ENCODE measurements around the gene PRX.
"Not testable (repeated sequence)": the region's sequence is repeated elsewhere in the genome, so short reads cannot be mapped to it uniquely, and the experiment has no call there.

The PRX gene

DNA sequence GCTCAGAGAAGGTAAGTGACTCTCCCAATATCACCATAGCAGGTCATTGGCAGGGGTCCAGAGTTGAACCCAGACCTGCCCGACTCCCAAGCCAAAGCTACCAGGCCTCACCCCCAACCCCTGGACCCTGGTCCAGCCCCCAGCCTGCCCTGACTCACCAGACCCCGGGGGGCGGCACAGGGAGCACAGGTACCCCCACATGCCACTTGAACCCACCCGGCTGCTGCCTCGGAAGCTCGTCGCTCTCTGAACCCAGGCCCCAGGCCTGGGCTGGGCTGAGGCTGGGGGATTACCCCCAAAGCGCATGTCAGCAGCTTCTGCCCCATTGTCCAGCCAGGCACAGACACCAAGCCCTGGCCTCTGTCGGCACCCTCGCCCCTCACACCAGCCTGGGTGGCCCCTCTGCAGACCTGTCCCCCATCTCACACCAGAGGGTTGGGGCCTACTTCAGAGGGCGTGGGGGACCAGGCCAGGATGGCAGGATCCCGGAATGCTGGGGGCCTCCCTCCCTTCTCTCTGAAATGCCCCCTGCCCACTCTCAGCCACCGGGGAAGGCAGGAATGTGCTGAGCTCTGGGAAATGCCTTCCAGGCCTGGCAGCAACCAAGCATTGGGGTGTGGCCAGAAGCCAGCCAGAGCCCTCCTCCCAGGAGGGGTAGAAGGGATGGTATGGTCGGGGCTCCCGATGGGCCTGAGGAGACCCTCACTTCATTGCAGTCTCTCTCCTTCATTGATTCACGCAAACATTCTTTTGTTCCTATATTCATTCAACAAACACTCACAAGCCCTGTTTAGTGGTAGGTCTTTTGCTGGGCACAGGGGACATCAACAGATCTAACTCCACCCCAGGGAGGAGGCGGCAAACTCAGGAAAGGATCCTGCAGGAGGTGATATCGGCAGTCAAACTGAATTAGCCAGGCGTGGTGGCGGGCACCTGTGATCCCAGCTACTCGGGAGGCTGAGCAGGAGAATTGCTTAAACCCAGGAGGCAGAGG lies 1.7 kb upstream of the PRX start:
- no peak for DNase-seq (ENCODE audit: low read depth)

DNA sequence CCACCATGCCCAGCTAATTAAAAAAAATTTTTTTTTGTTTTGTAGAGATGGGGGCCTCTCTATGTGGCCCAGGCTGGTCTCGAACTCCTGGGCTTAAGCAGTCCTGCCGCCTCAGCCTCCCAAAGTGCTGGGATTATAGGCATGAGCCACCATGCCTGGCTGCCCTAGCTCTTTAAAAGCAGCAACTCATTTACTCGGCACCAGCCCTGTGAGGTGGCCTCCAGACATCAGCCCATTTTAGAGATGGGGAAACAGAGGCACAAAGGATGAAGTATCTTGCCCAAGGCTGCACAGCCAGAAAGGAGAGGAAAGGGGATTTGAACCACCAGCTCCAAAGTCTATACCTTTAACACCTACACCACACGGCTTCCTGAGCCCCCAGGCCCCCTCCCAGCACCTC lies 312 bp downstream of the PRX start:
- no peak for DNase-seq (ENCODE audit: low read depth)

DNA sequence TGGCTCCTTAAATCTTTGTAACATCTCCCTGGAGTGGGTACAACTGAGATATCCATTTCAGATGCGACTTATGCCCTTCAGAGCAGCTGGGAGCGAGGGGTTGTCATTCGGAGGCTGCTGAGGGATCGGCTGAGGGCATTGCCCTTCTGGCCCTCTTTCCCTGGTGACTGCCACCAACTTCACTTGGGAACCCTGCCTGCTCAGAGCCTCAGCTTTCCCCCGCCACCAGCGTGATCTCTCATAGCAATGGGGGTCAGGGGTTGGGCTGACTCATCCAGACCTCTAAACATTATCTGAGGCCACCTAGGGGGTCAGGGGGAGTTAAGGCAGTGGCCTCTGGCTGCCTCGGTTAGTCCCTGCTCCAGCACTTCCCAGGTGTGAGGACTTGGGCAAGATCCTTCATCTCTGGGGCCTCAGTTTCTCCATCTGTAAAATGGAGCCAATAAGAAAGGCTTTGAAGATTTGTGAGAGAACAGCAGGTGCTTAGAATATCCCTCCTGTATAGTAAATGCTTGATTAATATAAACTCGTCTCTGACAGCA lies 1.1 kb downstream of the PRX start:
- no peak for DNase-seq (ENCODE audit: low read depth)

DNA sequence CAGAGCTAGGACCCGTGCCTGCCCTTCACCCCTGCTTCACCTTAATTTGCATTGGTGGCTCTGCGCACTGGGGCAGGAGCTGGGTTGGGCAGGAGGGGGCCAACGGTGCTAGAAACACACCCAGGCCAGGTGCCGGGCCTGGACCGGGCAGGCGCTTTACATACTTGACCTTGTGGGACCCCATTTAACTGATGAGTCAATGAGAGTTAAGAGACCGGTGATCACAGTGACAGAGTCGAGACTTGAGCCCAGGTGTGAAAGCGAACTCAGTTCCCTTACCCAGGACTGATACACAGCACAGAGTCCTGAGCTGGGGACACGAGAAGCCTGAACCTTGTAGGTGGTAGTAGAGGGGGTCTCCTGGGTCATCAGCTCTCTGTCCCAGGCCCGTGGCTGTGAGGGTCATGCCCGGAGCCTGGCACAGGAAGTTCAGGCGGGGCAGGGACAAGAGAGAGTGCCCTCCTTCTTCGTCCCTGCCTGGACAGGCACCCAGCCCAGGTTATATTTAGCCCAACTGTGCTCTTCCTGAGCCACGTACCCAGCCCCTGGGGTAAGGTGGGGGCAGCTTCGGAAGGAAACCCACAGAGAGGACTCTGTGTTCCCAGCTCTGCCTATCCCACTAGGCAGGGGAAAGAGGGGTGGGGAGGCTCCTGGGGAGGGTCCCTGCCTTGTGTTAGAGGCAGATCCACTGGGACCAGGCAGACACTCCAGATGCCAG lies 1.9 kb downstream of the PRX start:
- no peak for DNase-seq (ENCODE audit: low read depth)

DNA sequence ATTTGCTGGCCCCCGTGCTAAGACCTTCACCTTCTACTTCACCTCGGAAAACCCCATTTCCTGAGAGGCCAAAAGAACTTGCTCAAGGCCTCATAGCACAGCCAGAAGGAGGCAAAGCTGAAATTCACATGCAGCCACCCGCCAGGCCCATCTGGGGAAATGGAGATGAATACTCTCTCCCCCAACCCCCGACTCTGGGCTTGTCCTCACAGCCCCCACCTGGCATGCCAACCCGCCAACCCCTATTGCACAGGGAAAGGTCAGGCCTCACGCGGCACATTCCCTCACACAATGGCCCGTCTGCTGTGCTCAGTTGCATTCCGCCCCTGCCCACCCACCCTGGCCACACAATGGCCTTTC lies 3.2 kb downstream of the PRX start:
- no peak for DNase-seq (ENCODE audit: low read depth)

DNA sequence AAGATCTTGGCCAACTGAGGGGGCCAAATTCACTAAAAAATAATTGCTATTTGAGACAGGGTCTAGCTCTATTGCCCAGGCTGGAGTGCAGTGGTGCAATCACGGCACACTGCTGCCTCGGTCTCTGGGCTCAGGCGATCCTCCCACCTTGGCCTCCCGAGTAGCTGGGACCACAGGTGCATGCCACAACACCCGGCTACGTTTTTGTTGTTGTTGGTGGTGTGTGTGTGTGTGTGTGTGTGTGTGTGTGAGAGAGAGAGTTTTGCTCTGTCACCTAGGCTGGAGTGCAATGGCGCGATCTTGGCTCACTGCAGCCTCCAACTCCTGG lies 4.6 kb downstream of the PRX start:
- not testable (repeated sequence) for DNase-seq (ENCODE audit: low read depth)

DNA sequence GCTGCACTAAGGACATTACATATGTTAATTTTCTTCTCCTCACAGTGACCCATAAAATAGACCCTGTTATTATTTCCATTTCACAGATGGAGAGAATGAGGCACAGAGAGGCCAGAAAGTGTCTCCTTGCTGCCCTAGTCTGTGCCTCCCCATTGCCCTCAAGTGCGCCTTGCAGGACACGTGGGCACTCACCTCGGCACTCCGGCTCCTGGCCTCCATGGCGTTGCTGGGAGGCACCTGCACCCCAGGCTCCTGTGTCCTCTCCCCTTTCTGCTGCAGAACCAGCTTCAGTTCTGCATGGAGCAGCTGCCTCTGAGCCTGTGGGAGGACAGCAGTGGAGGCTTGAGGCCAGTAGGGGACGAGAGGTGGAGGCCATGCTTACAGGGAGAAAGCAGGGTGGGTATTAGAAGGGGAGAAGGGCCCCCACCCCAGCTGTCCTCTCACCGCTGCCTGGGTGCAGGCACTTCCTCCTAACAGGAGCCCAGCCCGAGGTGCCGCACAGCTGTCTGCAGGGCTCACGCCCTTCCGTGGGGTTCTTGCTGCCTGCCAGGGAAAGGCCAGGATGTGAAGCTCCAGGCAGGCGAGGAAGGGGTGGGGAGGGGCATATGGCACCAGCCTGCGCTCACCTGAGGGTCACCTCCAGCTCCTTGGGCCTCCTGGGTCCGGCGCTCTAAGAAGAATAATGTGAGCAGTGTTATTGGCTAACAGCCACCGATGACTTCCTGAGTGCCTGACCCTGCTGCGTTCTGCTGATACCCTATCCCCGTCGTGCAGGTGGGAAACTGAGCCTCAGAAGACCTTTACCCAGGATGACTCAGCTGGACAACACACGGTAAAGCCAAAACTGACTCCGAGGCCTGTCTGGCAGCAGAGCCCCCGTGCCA lies 5.2 kb downstream of the PRX start:
- no peak for DNase-seq (ENCODE audit: low read depth)

DNA sequence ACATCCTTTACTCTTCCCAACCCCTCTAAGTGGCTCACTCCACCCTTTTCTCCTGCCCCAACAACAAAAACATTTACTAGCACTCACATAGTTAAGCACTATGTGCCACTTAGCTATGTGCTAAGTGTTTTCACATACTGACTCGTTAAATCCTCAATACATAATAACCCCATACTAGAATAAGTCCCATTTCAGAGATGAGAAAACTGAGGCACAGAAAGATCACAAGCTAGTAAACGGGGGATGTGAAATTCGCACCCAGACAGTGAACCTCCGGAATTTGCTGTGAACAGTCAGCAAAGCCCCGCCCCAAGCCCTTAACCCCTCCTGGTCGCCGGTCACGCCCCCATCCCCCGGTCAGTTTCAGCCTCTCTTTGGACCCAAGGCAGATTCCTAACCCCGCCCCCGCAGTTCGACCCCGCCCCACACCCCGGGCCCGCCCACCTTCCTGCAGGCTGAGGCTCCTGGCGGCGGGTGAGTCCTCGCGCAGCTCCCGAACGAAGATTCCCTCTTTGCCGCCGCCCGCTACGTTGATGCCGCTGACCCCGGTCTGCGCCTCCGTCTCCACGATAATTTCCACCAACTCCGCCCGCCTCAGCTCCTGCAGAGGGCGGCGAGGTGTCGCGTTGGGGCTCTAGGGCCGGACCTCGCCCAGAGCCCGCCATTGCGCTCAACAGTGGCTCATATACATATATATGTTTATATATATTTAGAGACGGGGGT lies 9.8 kb downstream of the PRX start:
- DNase-seq (ENCODE audit: low read depth): peak; percentile 91

DNA sequence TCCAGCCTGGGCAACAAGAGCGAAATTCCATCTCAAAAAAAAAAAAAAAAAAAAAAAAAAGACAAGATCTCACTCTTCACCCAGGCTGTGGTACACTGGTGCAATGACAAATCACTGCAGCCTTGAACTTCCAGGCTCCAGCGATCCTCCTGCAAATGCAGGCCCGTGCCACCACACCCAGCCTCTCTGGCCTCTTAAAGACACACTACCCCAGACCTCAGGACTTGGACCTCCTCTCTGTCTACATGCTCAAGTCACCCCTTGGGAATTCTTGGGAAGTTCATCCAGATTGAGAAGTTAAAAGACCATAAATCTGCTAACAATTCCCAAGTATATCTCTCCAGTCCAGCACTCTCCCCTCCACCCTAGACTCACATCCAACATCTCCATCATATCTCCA lies 12.6 kb downstream of the PRX start:
- no peak for DNase-seq (ENCODE audit: low read depth)

DNA sequence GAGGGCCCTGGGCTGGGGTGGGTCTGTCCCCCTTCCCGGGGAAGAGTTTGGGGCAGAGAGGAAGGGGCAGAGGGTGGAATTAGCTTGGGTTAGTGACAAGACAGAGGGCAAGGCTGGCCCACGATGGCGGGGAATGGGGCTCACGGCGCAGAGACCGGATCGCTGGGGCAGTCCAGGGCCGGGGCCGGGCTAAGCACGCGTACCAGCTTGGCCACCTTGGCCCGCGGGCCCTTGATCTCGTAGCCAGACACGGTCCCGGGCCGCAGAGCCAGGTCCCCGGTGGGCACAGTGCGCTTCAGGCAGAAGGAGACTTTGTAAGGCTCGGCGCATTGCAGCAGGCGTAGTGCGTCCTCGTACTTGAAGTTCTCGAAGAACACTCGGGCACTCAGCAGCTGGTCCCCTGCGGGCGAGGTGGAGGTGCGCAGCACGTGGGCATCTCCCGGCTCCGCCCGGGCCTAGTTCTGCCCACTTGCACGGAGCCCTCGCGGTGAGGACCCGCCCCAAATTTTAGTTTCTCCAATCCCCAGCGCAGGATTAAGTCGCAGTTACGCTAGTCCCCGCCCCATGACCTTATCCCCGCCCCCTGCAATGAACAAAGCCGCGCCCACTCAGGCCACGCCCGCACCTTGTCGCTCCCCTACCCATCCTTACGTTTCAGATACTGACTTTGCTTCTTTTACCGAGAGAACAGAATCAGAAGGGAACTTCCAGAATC lies 14.6 kb downstream of the PRX start:
- DNase-seq (ENCODE audit: low read depth): peak; percentile 53

DNA sequence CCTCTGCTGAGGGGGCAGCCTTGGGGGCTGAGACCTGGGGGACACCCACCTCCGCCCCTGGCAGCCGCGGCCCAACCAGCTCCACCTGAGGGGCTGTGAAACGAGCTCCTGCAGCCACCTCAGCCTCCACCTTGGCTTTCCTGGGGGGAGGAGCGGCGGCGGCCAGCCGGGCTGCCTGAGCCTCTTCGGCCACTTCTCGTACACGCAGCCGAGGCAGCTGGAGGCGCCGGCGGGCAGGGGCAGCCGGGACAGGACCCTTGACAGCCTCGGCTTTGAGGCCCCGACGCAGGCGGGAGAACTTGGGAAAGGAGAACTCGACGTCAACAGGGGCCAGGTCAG lies 15.6 kb downstream of the PRX start:
- DNase-seq (ENCODE audit: low read depth): no peak

DNA sequence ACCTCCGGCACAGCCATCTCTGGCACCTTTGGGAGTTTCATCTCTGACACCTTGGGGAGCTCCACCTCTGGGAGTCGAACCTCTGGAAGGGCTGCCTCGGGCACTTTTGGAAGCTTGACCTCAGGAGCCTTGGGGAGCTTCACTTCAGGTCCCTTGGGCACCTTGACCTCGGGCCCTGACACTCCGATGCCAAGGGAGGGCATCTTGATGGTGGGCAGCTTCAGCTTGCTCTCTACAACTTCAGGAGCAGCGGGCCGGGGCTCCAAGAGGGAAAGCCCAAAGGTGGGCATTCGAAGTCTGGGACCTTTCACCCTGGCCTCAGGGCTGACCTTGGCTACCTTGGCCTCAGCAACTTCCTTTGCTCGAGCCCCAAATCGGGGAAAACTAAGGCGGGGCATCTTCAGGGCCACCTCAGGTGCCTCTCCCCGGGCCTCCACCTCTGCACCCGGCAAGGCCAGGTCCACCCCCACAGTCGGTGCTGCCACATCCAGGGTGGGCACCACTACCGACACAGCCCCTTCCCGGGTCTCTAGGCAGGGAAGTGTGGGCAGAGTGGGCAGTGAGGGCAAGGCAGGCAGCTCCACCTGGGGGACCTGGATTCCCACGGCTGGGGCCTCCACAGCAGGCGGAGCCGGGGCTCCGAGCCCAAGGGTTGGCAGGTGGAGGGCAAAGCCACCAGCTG lies 16.2 kb downstream of the PRX start:
- DNase-seq (ENCODE audit: low read depth): no peak

DNA sequence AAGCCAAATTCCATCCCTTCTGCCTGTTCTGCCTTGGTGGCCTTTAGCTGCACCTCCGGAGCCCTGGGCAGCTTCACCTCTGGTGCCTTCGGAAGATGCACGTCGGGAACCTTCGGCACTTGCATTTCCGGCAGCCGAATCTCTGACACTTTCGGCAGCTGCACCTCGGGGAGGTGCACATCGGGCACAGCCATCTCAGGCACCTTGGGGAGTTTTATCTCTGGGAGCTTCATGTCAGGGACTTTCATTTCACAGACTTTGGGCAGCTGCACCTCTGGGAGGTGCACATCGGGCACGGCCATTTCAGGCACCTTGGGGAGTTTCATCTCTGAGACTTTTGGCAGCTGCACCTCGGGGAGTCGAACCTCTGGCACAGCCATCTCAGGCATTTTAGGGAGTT lies 17.2 kb downstream of the PRX start:
- no peak for DNase-seq (ENCODE audit: low read depth)

DNA sequence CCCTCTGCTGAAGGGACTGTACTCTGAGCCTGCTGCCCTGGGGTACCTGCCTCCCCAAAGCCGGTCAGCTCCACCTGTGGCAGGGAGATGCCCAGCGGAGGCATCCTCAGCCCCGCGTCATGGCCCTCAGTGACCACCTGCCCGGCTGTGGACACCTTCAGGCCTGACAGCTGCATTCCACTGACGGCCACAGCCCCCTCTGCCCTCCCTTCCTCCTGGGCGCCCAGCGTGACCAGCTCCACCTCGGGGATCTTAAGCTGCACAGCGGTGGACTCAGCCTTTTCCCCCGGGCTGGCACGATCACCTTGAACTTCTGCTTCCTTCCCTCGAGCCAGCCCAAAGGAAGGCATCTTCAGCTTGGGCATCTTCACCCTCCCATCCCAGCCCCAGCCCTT lies 18.4 kb downstream of the PRX start:
- no peak for DNase-seq (ENCODE audit: low read depth)

DNA sequence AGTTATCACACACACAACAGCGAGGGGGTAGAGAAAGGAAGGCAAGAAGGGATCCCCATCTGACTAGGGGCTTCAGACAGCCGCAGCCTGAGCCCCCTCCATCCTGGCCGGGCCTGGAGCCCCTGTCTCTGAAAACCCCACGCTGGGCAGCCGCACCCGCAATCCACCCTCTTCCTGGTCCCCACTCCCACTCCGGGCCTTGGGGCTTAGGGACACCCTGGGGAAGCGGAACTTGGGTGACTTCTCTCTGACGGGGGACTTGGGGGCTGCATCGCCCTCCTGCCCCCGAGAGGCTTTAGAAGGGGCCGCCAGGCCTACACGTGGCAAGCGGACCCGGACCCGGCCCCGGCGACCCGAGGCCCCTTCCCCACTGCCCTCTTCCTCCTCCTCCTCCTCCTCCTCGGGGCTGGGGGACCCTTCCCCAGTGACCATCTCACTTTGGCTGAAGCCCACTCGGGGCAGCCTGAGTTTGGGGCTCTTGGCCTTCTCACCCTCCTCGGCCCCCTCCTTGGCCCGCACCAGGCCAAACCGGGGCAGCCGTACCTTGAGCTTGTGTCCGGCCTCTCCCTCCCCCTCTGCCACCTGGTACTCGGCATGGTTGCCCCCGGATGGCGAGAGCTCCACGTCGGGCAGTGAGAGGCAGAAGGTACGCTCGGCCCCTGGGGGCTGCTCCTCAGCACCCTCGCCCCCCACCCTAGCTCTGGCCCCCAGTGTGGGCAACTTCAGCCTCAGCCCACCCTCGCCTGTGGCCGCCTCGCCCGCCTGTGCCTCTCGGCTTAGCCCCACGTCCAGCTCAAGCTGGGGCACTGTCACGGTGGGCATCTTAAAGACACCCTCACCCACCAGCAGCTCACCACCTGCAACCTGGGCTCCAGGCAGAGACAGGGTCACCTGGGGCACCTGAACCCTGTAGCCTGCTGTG lies 19.0 kb downstream of the PRX start:
- DNase-seq (ENCODE audit: low read depth): no peak

DNA sequence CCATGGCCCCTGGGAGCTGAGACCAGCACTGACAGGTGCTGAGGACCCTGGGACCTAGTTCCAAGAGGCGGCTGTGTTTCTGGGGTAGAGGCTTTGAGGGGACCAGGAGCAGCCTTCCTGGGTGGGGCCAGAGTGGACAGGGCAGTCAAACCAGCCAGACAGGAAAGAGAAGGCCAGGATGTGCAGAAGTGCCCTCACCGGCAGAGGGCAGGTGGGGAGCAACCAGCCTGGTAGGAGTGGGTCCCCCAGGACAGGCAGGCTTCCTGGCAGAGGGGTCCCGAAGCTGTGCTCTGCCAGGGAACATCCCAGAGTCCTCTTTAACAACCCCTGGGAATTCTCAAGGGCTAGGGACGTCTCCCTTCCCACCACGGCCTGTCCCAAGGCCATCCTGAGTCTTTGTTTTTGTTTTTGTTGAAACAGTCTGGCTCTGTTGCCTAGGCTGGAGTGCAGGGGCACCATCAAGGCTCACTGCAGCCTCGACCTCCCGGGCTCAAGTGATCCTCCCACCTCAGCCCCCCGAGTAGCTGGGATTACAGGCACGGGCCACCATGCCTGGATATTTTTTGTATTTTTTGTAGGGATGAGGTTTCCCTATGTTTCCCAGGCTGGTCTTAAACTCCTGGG lies 20.2 kb downstream of the PRX start:
- DNase-seq (ENCODE audit: low read depth): no peak

DNA sequence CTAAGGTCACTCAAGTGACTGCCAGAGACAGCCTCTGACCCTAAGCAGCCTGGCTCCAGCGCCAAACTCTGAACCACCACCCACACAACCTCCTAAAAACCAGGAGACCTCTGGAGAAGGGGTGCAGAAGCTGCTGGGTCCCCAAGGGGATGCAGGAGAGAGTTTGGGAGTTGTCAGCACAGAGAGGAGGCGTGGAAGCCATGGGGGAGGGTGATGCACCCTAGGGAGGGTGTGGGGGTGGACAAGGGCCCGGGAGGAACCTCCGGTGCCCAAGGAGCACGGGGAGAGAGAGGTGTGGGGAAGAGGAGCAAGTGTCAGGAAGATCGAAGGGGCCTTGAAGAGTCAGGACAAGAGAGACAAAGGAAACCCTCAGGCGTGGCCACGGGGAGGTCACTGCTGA lies 21.1 kb downstream of the PRX start:
- DNase-seq (ENCODE audit: low read depth): no peak

DNA sequence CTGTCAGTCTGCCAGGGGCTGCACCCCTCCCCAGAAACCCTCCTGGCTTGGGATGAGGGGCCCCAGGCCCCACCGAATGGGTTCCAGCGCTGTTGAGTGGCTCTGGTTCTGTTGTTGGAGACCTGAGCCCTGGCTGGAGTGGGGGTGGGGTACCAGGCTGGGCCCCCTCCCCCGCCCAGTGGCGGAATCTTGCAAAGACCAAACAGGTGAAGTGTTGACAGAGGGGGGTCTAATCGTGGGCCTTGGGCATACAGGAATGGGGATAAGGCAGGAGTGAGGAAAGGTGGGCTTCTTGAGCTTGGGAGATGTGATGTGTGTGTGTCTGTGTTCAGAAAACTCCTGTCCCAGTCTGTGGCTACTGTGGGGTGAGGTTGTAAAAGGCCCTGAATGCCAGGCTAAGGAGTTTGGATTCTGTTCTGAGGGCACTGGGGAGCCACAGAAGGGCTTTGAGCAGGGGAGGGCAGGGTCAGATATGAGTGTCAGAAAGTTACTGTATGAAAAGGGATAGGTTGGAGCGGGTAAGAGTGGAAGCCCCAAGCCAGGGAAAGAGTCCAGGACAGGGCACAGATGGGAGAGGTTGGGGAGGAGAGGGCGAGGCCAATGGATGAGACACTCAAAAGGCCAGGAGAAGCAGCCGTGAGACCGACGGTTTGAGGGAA lies 23.0 kb downstream of the PRX start, which contains the start of gene HIPK4:
Gene HIPK4, minus strand, starts transcription at position 98 of the 659 bp plus-strand sequence. CDS start 279 bp downstream, outside the sequence.
- no peak for DNase-seq (ENCODE audit: low read depth)
